CD14-positive monocyte (primary cell): Measurements from ENCODE around the gene YTHDC1. TPM values are rescaled to one million over a fixed set of nuclear protein-coding genes. Genes with fewer than 3 reads are reported as not detected.

Experiments
- DNase-seq, 3 donors: peaks; one replicate each; pipeline ENCODE4 v3.0.0-alpha.2; 2011 to 2022
- H2AFZ ChIP-seq: 2 replicates; pipeline ENCODE4 v1.6.0; 2012; ENCODE audit warnings: mild to moderate bottlenecking, low read depth, low read length, inconsistent platforms; ENCODE audit not compliant: insufficient read depth, poor library complexity, severe bottlenecking
- H3K27ac ChIP-seq, 2 donors: 1 replicate in 1 of 2; 2 replicates in 1 of 2; pipeline ENCODE4 v1.5.1; 2012 to 2013; ENCODE audit warnings: low read length in 2 of 2, control low read depth in 1 of 2, inconsistent platforms in 1 of 2, low read depth in 1 of 2, mild to moderate bottlenecking in 1 of 2
- H3K27me3 ChIP-seq, 2 donors: one replicate each; pipeline versions ENCODE4 v1.6.0 to v1.6.1; 2011 to 2013; ENCODE audit warnings: low read length in 2 of 2; ENCODE audit not compliant: control insufficient read depth in 2 of 2, insufficient read depth in 2 of 2
- H3K36me3 ChIP-seq, 2 donors: replicated peaks in 1 of 2; 1 replicate in 1 of 2; 2 replicates in 1 of 2; pipeline versions ENCODE4 v1.5.1 to v1.6.1; 2012 to 2013; ENCODE audit warnings: low read length in 2 of 2, control low read depth in 1 of 2, inconsistent platforms in 1 of 2, mild to moderate bottlenecking in 1 of 2; ENCODE audit not compliant: insufficient read depth in 2 of 2, control insufficient read depth in 1 of 2
- H3K4me1 ChIP-seq, 2 donors: 1 replicate in 1 of 2; 2 replicates in 1 of 2; pipeline versions ENCODE4 v1.5.1 to v1.6.1; 2012 to 2013; ENCODE audit warnings: low read length in 2 of 2, control low read depth in 1 of 2, inconsistent platforms in 1 of 2, mild to moderate bottlenecking in 1 of 2, moderate library complexity in 1 of 2; ENCODE audit not compliant: insufficient read depth in 2 of 2, control insufficient read depth in 1 of 2
- H3K4me2 ChIP-seq: replicated peaks from 2 replicates; pipeline ENCODE3; 2012; ENCODE audit warnings: low read length, moderate library complexity, mild to moderate bottlenecking; ENCODE audit not compliant: poor library complexity, severe bottlenecking; ENCODE audit errors: extremely low read depth
- H3K4me3 ChIP-seq, 3 experiments: fragments of 200-600 bp in 1 of 3; sonication (generic) in 1 of 3; replicated peaks in 1 of 3; 1 replicate in 2 of 3; 2 replicates in 1 of 3; pipeline ENCODE4 v1.5.1; 2011 to 2013; ENCODE audit warnings: low read length in 3 of 3, mild to moderate bottlenecking in 3 of 3, control low read depth in 2 of 3, low read depth in 2 of 3, inconsistent platforms in 1 of 3, moderate library complexity in 1 of 3
- H3K79me2 ChIP-seq: 2 replicates; pipeline ENCODE4 v1.6.0; 2012; ENCODE audit warnings: mild to moderate bottlenecking, control low read depth, inconsistent platforms, low read length, moderate library complexity; ENCODE audit not compliant: insufficient read depth
- H3K9ac ChIP-seq: 2 replicates; pipeline ENCODE4 v1.6.0; 2017; ENCODE audit warnings: low read length, mild to moderate bottlenecking; ENCODE audit not compliant: insufficient read depth, poor library complexity, severe bottlenecking
- H3K9me3 ChIP-seq, 2 donors: replicated peaks in 1 of 2; 1 replicate in 1 of 2; 2 replicates in 1 of 2; pipeline versions ENCODE4 v1.5.1 to v1.6.1; 2012 to 2013; ENCODE audit warnings: low read length in 2 of 2, control low read depth in 1 of 2; ENCODE audit not compliant: control insufficient read depth in 1 of 2, insufficient read depth in 1 of 2
- H4K20me1 ChIP-seq: 2 replicates; pipeline ENCODE4 v1.6.0; 2012; ENCODE audit warnings: mild to moderate bottlenecking, low read length, control low read depth, moderate library complexity; ENCODE audit not compliant: insufficient read depth
- H3K27ac Mint-ChIP-seq, 7 donors: one replicate each; pipeline ENCODE4 v1.8.0; 2020; ENCODE audit warnings: mild to moderate bottlenecking in 7 of 7, mixed read lengths in 7 of 7, moderate library complexity in 6 of 7, inconsistent platforms in 2 of 7
- H3K27me3 Mint-ChIP-seq, 3 donors: one replicate each; pipeline ENCODE4 v1.8.0; 2021 to 2022; ENCODE audit warnings: low read depth in 3 of 3, mild to moderate bottlenecking in 3 of 3, mixed read lengths in 3 of 3, moderate library complexity in 3 of 3, inconsistent platforms in 1 of 3
- H3K36me3 Mint-ChIP-seq, 2 donors: one replicate each; pipeline ENCODE4 v1.8.0; 2020; ENCODE audit warnings: mixed read lengths in 2 of 2, inconsistent platforms in 1 of 2, mild to moderate bottlenecking in 1 of 2
- H3K4me1 Mint-ChIP-seq: one replicate; pipeline ENCODE4 v1.8.0; 2020; ENCODE audit warnings: mild to moderate bottlenecking, mixed read lengths
- H3K4me3 Mint-ChIP-seq, 2 donors: one replicate each; pipeline ENCODE4 v1.8.0; 2020; ENCODE audit warnings: mild to moderate bottlenecking in 2 of 2, mixed read lengths in 2 of 2, moderate library complexity in 1 of 2
- H3K9me3 Mint-ChIP-seq, 7 donors: one replicate each; pipeline ENCODE4 v1.8.0; 2020 to 2022; ENCODE audit warnings: mixed read lengths in 7 of 7, mild to moderate bottlenecking in 6 of 7, moderate library complexity in 6 of 7, inconsistent platforms in 2 of 7
- CTCF ChIP-seq: fragments of 200-600 bp; IDR thresholded peaks from one replicate; pipeline ENCODE4 v1.8.0; 2022; ENCODE audit warnings: antibody characterized with exemption, mild to moderate bottlenecking
- WGBS: methylation state at CpG from one replicate; pipeline ENCODE4 v1.1.5; 2013; ENCODE audit warnings: missing lambda C conversion rate; ENCODE audit not compliant: insufficient coverage; 5-methylcytosine and 5-hydroxymethylcytosine counted together
- intact Hi-C, 2 donors: fragments of 100-400 bp; cut with micrococcal nuclease; formaldehyde crosslinking; loops; one replicate each; pipeline versions ENCODE4 v1.15.0 to v1.15.1; 2023
- polyA plus RNA-seq, 3 donors: library from polyadenylated mRNA; depleted of rRNA in 1 of 3; unstranded in 2 of 3; stranded (reverse) in 1 of 3; fragments of 300-500 nt in 2 of 3; fragments of >200 nt in 1 of 3; fragmentation: Illumina TruSeq in 2 of 3; gene quantifications; 1 replicate in 2 of 3; 2 replicates in 1 of 3; pipeline ENCODE4 v1.2.3, GENCODE V29; 2012 to 2021

The YTHDC1 gene
- polyA plus RNA-seq, 3 donors, result 11.0 to 30.8 (median 11.5) TPM

GRCh38 chr4:68361146-68361589 is 11.3 kb upstream of the YTHDC1 start:
- H3K27ac ChIP-seq, result no peak overlapping the region
- no peaks in the 10 kb centered on the region for H3K36me3 ChIP-seq
- no peaks in the 10 kb centered on the region for H3K4me1 ChIP-seq
- TF ChIP-seq CTCF, result no peak
- Mint-ChIP-seq H3K36me3 (no peaks in the 10 kb centered on the region), H3K9me3 (peaks cover 0 to 7% (median 2%) of the 10 kb centered on the region in 7 donors), H3K27ac (no peak overlapping the region), H3K4me3 (no peak overlapping the region), H3K4me1 (no peaks in the 10 kb centered on the region), H3K27me3 (peaks cover 0 to 3% (median 0%) of the 10 kb centered on the region in 3 donors)
- no peak overlapping the region for H2AFZ ChIP-seq
- intact Hi-C loops, result no loop called here
- no peaks in the 10 kb centered on the region for H3K9me3 ChIP-seq
- no peaks in the 10 kb centered on the region for H3K27me3 ChIP-seq
- no peak for DNase-seq
- no peaks in the 10 kb centered on the region for H4K20me1 ChIP-seq
- H3K9ac ChIP-seq, result no peak overlapping the region
- H3K79me2 ChIP-seq, result no peaks in the 10 kb centered on the region
- 100% methylated on average over 1 of the region's 3 CpGs for WGBS
- no peak overlapping the region for H3K4me3 ChIP-seq
- no peak overlapping the region for H3K4me2 ChIP-seq

GRCh38 chr4:68360231-68360968 is 10.5 kb upstream of the YTHDC1 start:
- no peak overlapping the region for H3K9ac ChIP-seq
- no peak overlapping the region for H3K4me3 ChIP-seq
- no peak for TF ChIP-seq CTCF
- Mint-ChIP-seq H3K4me1 (no peaks in the 10 kb centered on the region), H3K4me3 (no peak overlapping the region), H3K36me3 (no peaks in the 10 kb centered on the region), H3K9me3 (peaks cover 0 to 7% (median 0%) of the 10 kb centered on the region in 7 donors), H3K27ac (no peak overlapping the region), H3K27me3 (peaks cover 0 to 4% (median 0%) of the 10 kb centered on the region in 3 donors)
- peaks cover 0 to 4% of the 10 kb centered on the region in 2 donors for H3K27me3 ChIP-seq
- no peak overlapping the region for H3K27ac ChIP-seq
- H2AFZ ChIP-seq, result no peak overlapping the region
- no peak overlapping the region for H3K4me2 ChIP-seq
- intact Hi-C loops, result no loop called here
- H4K20me1 ChIP-seq, result no peaks in the 10 kb centered on the region
- no peak for DNase-seq
- H3K79me2 ChIP-seq, result no peaks in the 10 kb centered on the region
- H3K36me3 ChIP-seq, result no peaks in the 10 kb centered on the region
- H3K9me3 ChIP-seq, result no peaks in the 10 kb centered on the region
- H3K4me1 ChIP-seq, result no peaks in the 10 kb centered on the region
- 100% methylated on average over 1 of the region's 4 CpGs for WGBS
